HepG2 (cell line): ENCODE data around the gene COPZ2. TPM values are rescaled to one million over a fixed set of nuclear protein-coding genes. Genes with fewer than 3 reads are reported as not detected.

Source experiments
- ATRX ChIP-seq: sonication (generic); formaldehyde crosslinking; IDR thresholded peaks from 2 replicates; pipeline ENCODE4 v1.4.0; 2020; ENCODE audit warnings: missing genetic modification reagents, borderline replicate concordance
- ETV5 ChIP-seq: IDR thresholded peaks from 2 replicates; pipeline ENCODE4 v1.6.1; 2018; ENCODE audit warnings: missing biosample characterization, missing genetic modification reagents, inconsistent platforms, borderline replicate concordance
- ETV6 ChIP-seq: sonication (generic); formaldehyde crosslinking; conservative IDR thresholded peaks from 2 replicates; pipeline ENCODE4 v1.4.0; 2020; ENCODE audit warnings: missing genetic modification reagents
- FLYWCH1 ChIP-seq: sonication (generic); formaldehyde crosslinking; IDR thresholded peaks from 2 replicates; pipeline ENCODE4 v1.8.1; 2023; ENCODE audit warnings: mild to moderate bottlenecking, missing genetic modification reagents
- FOXA1 ChIP-seq, 2 experiments: fragments of 450-650 bp in 1 of 2; sonication (generic) in 1 of 2; formaldehyde crosslinking in 1 of 2; IDR thresholded peaks; 2 replicates each; pipeline versions ENCODE4 v1.4.0 to v1.6.1; 2016 to 2020; ENCODE audit warnings: missing genetic modification reagents in 1 of 2
- HNRNPH1 ChIP-seq: fragments of 200-400 bp; formaldehyde crosslinking; optimal IDR thresholded peaks from 2 replicates; pipeline ENCODE3; 2017; ENCODE audit warnings: mild to moderate bottlenecking, low read depth, low read length
- JARID2 ChIP-seq: sonication (generic); formaldehyde crosslinking; IDR thresholded peaks from 2 replicates; pipeline ENCODE4 v1.8.1; 2023; ENCODE audit warnings: missing genetic modification reagents, inconsistent platforms; ENCODE audit not compliant: insufficient replicate concordance
- MATR3 ChIP-seq: sonication (generic); formaldehyde crosslinking; IDR thresholded peaks from 2 replicates; pipeline ENCODE4 v1.4.0; 2020; ENCODE audit warnings: missing genetic modification reagents
- SIX1 ChIP-seq: sonication (generic); formaldehyde crosslinking; IDR thresholded peaks from 2 replicates; pipeline ENCODE4 v1.4.0; 2020; ENCODE audit warnings: missing genetic modification reagents, borderline replicate concordance
- ZNF143 ChIP-seq: sonication (generic); formaldehyde crosslinking; IDR thresholded peaks from 2 replicates; pipeline ENCODE4 v1.4.0; 2020; ENCODE audit warnings: missing genetic modification reagents
- ZNF274 ChIP-seq: sonication (generic); formaldehyde crosslinking; IDR thresholded peaks from 2 replicates; pipeline ENCODE4 v1.5.1; 2020; ENCODE audit warnings: mild to moderate bottlenecking, missing genetic modification reagents
- ZNF354B ChIP-seq: sonication (generic); formaldehyde crosslinking; IDR thresholded peaks from 2 replicates; pipeline ENCODE4 v1.8.0; 2022; ENCODE audit warnings: mild to moderate bottlenecking, missing genetic modification reagents
- polyA plus RNA-seq, 8 experiments: library from polyadenylated mRNA; depleted of rRNA in 3 of 8; stranded (reverse) in 7 of 8; unstranded in 1 of 8; fragments of >200 nt; fragmentation: Illumina TruSeq in 4 of 8; extraction: Trizol in 4 of 8; gene quantifications; 2 replicates each; pipeline versions ENCODE4 v1.2.1 to v1.2.3, GENCODE V29; 2011 to 2016; ENCODE audit warnings: low read depth in 4 of 8, missing spikeins in 1 of 8, mixed read lengths in 1 of 8; ENCODE audit not compliant: insufficient read depth in 1 of 8
- total RNA-seq, 5 experiments: library from RNA; depleted of rRNA; stranded (reverse); fragments of >200 nt; fragmentation: Illumina TruSeq; extraction: Trizol; gene quantifications; 2 replicates each; pipeline ENCODE4 v1.2.3, GENCODE V29; 2016; ENCODE audit warnings: low read depth in 1 of 5
- TF ChIP-seq, protein P1 (sequence below): sonication (generic); formaldehyde crosslinking; IDR thresholded peaks from 2 replicates; pipeline ENCODE4 v1.9.0; 2021; ENCODE audit warnings: mild to moderate bottlenecking, missing genetic modification reagents
- TF ChIP-seq, protein P2 (sequence below): sonication (generic); formaldehyde crosslinking; IDR thresholded peaks from 2 replicates; pipeline ENCODE4 v1.8.0; 2022; ENCODE audit warnings: mild to moderate bottlenecking, missing genetic modification reagents, moderate library complexity
- TF ChIP-seq, protein P3 (sequence below): sonication (generic); formaldehyde crosslinking; IDR thresholded peaks from 2 replicates; pipeline ENCODE4 v1.8.0; 2022; ENCODE audit warnings: mild to moderate bottlenecking, missing genetic modification reagents, moderate library complexity
- TF ChIP-seq, protein P4 (sequence below): sonication (generic); formaldehyde crosslinking; IDR thresholded peaks from 2 replicates; pipeline ENCODE4 v1.8.1; 2023; ENCODE audit warnings: mild to moderate bottlenecking, missing genetic modification reagents, borderline replicate concordance
- TF ChIP-seq, protein P5 (sequence below): sonication (generic); formaldehyde crosslinking; conservative IDR thresholded peaks from 2 replicates; pipeline ENCODE4 v1.4.0; 2020; ENCODE audit warnings: missing genetic modification reagents

The COPZ2 gene
- total and polyA plus RNA-seq, 2 of the 13 experiments (the other 11 are each of a cell fraction or from before 2014, with no cell fraction given) = 0.61 to 1.5 TPM

DNA sequence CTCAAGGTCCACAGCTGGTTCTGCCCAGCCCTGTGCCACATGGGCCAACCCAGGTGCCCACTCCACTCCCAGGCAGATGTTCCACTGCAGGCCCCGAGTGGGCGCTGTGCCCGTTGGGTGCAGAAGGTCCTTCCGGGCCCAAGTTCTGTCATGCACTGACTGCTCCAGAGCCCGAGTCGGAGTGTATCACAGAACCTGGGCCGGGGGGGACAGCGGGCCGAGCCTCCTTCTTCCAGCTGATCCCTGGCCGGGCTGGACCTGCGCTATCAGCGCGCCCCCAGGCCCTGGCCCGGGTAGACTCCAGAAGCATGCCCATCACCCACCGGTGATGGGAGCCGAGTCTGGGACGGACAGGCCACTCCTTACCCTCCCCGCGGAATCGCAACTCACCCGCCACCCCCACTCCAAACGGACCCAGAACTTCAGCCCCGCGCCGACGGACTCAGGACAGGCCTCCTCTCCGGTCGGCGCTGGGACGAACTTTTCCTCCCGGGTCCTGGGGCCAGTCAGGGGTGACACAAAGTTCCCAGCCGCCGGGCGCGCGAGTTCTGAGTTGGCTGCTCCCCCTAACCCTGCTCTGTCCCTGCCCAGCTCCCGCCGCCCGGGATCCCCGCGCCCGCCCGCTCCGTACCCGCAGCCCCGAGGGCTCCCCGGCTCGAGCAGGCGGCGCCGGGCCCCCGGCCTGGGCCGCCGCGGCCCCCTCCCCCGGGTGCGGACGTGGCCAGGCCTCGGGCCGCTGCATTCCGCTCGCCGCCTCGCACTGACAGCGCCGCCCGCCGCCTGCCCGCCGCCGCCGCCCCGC, at the start of gene COPZ2 (continued):
- TF ChIP-seq, protein P1, sequence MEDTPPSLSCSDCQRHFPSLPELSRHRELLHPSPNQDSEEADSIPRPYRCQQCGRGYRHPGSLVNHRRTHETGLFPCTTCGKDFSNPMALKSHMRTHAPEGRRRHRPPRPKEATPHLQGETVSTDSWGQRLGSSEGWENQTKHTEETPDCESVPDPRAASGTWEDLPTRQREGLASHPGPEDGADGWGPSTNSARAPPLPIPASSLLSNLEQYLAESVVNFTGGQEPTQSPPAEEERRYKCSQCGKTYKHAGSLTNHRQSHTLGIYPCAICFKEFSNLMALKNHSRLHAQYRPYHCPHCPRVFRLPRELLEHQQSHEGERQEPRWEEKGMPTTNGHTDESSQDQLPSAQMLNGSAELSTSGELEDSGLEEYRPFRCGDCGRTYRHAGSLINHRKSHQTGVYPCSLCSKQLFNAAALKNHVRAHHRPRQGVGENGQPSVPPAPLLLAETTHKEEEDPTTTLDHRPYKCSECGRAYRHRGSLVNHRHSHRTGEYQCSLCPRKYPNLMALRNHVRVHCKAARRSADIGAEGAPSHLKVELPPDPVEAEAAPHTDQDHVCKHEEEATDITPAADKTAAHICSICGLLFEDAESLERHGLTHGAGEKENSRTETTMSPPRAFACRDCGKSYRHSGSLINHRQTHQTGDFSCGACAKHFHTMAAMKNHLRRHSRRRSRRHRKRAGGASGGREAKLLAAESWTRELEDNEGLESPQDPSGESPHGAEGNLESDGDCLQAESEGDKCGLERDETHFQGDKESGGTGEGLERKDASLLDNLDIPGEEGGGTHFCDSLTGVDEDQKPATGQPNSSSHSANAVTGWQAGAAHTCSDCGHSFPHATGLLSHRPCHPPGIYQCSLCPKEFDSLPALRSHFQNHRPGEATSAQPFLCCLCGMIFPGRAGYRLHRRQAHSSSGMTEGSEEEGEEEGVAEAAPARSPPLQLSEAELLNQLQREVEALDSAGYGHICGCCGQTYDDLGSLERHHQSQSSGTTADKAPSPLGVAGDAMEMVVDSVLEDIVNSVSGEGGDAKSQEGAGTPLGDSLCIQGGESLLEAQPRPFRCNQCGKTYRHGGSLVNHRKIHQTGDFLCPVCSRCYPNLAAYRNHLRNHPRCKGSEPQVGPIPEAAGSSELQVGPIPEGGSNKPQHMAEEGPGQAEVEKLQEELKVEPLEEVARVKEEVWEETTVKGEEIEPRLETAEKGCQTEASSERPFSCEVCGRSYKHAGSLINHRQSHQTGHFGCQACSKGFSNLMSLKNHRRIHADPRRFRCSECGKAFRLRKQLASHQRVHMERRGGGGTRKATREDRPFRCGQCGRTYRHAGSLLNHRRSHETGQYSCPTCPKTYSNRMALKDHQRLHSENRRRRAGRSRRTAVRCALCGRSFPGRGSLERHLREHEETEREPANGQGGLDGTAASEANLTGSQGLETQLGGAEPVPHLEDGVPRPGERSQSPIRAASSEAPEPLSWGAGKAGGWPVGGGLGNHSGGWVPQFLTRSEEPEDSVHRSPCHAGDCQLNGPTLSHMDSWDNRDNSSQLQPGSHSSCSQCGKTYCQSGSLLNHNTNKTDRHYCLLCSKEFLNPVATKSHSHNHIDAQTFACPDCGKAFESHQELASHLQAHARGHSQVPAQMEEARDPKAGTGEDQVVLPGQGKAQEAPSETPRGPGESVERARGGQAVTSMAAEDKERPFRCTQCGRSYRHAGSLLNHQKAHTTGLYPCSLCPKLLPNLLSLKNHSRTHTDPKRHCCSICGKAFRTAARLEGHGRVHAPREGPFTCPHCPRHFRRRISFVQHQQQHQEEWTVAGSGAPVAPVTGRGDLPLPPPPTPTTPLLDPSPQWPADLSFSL (CRISPR knock-in tag) = no peak
- TF ChIP-seq ZNF274 (CRISPR knock-in tag) (peak; percentile 75; the same call in 1 of the 2 replicates), FLYWCH1 (no peak), FOXA1 (IDR thresholded peaks at IDR 0.05) (no peak), FOXA1 (CRISPR knock-in tag; IDR thresholded peaks at IDR 0.05) (no peak), ZNF143 (CRISPR knock-in tag) (no peak), JARID2 (CRISPR knock-in tag) (no peak), ETV6 (CRISPR knock-in tag) (no peak), ZNF354B (CRISPR knock-in tag) (no peak), ATRX (no peak), HNRNPH1 (no peak), MATR3 (no peak), SIX1 (CRISPR knock-in tag) (no peak), ETV5 (CRISPR knock-in tag) (peak; percentile 80)
- TF ChIP-seq, protein P2, sequence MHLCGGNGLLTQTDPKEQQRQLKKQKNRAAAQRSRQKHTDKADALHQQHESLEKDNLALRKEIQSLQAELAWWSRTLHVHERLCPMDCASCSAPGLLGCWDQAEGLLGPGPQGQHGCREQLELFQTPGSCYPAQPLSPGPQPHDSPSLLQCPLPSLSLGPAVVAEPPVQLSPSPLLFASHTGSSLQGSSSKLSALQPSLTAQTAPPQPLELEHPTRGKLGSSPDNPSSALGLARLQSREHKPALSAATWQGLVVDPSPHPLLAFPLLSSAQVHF (CRISPR knock-in tag) = no peak
- TF ChIP-seq, protein P3, sequence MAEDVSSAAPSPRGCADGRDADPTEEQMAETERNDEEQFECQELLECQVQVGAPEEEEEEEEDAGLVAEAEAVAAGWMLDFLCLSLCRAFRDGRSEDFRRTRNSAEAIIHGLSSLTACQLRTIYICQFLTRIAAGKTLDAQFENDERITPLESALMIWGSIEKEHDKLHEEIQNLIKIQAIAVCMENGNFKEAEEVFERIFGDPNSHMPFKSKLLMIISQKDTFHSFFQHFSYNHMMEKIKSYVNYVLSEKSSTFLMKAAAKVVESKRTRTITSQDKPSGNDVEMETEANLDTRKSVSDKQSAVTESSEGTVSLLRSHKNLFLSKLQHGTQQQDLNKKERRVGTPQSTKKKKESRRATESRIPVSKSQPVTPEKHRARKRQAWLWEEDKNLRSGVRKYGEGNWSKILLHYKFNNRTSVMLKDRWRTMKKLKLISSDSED = no peak
- TF ChIP-seq, protein P4, sequence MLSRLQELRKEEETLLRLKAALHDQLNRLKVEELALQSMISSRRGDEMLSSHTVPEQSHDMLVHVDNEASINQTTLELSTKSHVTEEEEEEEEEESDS (CRISPR knock-in tag) = no peak
- TF ChIP-seq, protein P5, sequence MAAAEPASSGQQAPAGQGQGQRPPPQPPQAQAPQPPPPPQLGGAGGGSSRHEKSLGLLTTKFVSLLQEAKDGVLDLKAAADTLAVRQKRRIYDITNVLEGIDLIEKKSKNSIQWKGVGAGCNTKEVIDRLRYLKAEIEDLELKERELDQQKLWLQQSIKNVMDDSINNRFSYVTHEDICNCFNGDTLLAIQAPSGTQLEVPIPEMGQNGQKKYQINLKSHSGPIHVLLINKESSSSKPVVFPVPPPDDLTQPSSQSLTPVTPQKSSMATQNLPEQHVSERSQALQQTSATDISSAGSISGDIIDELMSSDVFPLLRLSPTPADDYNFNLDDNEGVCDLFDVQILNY = no peak
